Measurements from ENCODE around the gene TDRD9. TPM values are rescaled to one million over a fixed set of nuclear protein-coding genes. Genes with fewer than 3 reads are reported as not detected.

Gene TDRD9
- total RNA-seq: 4.8 TPM
- long read RNA-seq, partial matches to known transcripts: 1 of 3 reads
- long read RNA-seq, other reads (novel, unspliced or antisense): 2 of 3 reads

DNA sequence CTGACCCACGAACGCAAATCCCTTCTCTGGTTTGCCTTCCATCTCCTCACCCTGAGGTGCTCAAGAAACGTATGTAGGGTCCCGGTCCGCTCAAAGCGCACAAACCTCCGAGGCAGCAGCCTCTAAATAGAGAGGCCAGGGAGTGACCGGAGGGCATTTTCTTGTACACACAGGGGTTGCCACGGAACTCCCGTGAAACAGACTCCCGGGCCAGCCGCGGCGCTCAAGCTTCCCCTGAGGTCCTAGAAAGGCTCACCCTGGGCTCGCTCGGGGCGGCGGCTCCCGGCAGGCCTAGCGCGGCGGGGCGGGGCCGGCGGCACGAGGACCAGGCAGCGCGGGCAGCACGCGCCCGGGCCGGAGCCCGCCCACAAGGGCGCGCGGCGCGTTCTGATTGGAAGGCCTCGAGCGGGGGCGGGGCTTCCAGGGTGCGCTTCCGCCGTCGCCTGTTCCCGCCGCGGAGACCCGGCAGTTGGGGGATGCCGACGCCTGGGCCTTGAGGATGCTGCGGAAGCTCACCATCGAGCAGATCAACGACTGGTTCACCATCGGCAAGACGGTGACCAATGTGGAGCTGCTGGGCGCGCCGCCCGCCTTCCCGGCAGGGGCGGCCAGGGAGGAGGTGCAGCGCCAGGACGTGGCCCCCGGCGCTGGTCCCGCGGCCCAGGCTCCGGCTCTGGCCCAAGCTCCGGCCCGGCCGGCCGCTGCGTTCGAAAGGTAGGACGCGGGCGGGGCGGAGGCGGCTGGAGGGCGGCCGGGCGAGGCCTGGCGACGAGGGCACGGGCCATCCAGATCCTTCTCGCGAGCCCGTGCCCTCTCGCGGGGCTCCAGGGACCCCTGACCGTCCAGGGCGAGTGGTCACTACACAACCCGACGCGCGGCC lies at the start of gene TDRD9:
TSS of gene TDRD9 (plus strand) at position 446 of the 880 bp plus-strand sequence. CDS start at position 500, 54 bp downstream.
- Histone ChIP-seq H3K9me3 (replicated peaks) (no peaks in the 10 kb centered on the region), H3K36me3 (no peaks in the 10 kb centered on the region), H3K4me3 (peak within 1 kb of the TSS; percentile 25), H3K27me3 (ENCODE audit: low read depth) (peaks cover 6% of the 10 kb centered on the region), H3K27ac (replicated peaks) (no peak within 1 kb of the TSS), H3K4me1 (peaks cover 12% of the 10 kb centered on the region)
- TF ChIP-seq CTCF (IDR thresholded peaks at IDR 0.05; ENCODE audit: borderline replicate concordance): no peak
- no peak for DNase-seq
- intact Hi-C loops (cut with micrococcal nuclease): no loop called here

DNA sequence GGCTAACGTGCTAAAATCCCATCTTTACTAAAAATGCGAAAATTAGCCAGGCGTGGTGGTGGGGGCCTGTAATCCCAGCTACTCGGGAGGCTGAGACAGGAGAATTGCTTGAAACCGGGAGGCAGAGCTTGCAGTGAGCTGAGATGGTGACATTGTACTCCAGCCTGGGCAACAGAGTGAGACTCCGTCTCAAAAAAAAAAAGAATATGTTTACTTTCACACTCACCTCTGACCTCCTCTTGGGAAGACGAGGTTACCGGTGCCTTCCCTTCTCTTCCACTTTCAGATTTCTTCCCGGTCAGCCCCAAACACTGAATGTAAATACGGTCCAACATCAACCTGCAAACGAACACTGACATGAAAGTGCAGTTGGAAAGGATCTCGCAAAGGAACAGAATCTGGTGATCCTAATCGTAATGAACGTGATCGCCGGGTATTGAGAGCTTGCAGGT lies 49.1 kb upstream of the TDRD9 start:
- Histone ChIP-seq H3K27me3 (ENCODE audit: low read depth) (no peaks in the 10 kb centered on the region), H3K9me3 (replicated peaks) (no peaks in the 10 kb centered on the region), H3K27ac (replicated peaks) (peak overlapping the region; percentile 95), H3K4me1 (peaks cover 42% of the 10 kb centered on the region), H3K36me3 (no peaks in the 10 kb centered on the region), H3K4me3 (peak overlapping the region; percentile 51)
- DNase-seq: no peak
- intact Hi-C loops (cut with micrococcal nuclease): no loop called here
- no peak for TF ChIP-seq CTCF (IDR thresholded peaks at IDR 0.05; ENCODE audit: borderline replicate concordance)

DNA sequence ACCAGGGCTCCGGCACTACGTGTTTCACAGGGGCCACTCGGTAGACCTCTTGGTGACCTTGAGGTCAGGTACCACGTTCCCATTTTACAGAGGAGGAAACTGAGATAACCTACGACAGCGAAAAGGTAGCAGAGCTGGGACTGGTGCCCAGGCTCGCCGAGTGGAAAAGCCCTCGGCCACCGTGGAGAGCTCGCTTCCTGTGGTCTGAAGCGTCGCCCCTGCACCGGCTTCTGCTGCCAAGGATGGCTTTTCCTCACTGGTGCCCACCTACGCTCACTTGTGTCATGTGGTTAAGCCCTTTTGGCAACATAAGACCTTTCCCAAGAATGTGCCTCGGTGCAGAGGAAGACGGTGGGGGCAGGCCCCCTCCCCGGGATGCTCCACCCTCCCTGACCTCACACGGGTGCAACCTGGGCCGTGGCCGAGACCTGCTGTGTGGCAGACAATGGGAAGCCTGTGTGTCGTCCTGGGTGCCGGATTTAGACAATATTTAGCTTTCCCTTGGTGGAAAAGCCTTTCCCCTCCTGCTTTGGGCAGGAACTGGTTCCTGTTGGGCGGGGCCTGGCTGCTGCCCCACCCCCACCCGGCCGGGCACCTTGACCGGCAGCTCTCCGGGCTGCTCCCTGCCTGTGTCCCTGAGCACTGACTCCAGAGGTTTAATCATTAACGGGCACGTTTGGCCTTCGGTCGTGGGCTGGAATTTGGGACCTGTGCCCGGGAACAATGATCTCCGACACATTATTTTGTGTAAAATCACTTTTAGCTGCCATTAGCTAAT lies 48.5 kb upstream of the TDRD9 start:
- H3K36me3 ChIP-seq: no peaks in the 10 kb centered on the region
- H3K9me3 ChIP-seq (replicated peaks): no peaks in the 10 kb centered on the region
- H3K4me1 ChIP-seq: peaks cover 42% of the 10 kb centered on the region
- peak overlapping the region; percentile 51 for H3K4me3 ChIP-seq
- intact Hi-C loops (cut with micrococcal nuclease): no loop called here
- H3K27ac ChIP-seq (replicated peaks): peak overlapping the region; percentile 95
- no peaks in the 10 kb centered on the region for H3K27me3 ChIP-seq (ENCODE audit: low read depth)
- no peak for TF ChIP-seq CTCF (IDR thresholded peaks at IDR 0.05; ENCODE audit: borderline replicate concordance)
- peak; percentile 61 for DNase-seq

- H3K36me3 ChIP-seq: no peaks in the 10 kb centered on the region
- intact Hi-C loops (cut with micrococcal nuclease): no loop called here
- DNase-seq: peak; percentile 83
- H3K27ac ChIP-seq (replicated peaks): peak overlapping the region; percentile 95
- TF ChIP-seq CTCF (IDR thresholded peaks at IDR 0.05; ENCODE audit: borderline replicate concordance): no peak
- peak overlapping the region; percentile 51 for H3K4me3 ChIP-seq
- peaks cover 42% of the 10 kb centered on the region for H3K4me1 ChIP-seq
- no peaks in the 10 kb centered on the region for H3K9me3 ChIP-seq (replicated peaks)
- H3K27me3 ChIP-seq (ENCODE audit: low read depth): no peaks in the 10 kb centered on the region
Measured at GRCh38 chr14:103880348-103881267, 47.6 kb upstream of the TDRD9 start.
